Measurements from ENCODE around the gene GPR63. TPM values are rescaled to one million over a fixed set of nuclear protein-coding genes. Genes with fewer than 3 reads are reported as not detected.

The GPR63 gene
- total and polyA plus RNA-seq, 2 experiments from 2014 or later = 1.9 to 7.7 TPM

- Histone ChIP-seq H3K36me3 (replicated peaks; ENCODE audit: insufficient read depth, low read depth) (no peaks in the 10 kb centered on the region), H3K27ac (no peak overlapping the region), H3K79me2 (no peaks in the 10 kb centered on the region), H3K9me3 (ENCODE audit: low read depth) (no peaks in the 10 kb centered on the region), H3K9me2 (replicated peaks; ENCODE audit: insufficient read depth) (no peaks in the 10 kb centered on the region), H3K4me3 (no peak overlapping the region), H3K27me3 (no peaks in the 10 kb centered on the region), H3K4me2 (no peak overlapping the region), H2AFZ (no peak overlapping the region), H3K4me1 (ENCODE audit: insufficient read depth) (no peaks in the 10 kb centered on the region), H4K20me1 (ENCODE audit: insufficient read depth, poor library complexity, severe bottlenecking) (no peaks in the 10 kb centered on the region)
- DNase-seq (ENCODE audit: low spot score) = no peak
- no peak for TF ChIP-seq EZH2 (IDR thresholded peaks at IDR 0.05; ENCODE audit: borderline replicate concordance)
- no peak for TF ChIP-seq EZH2phosphoT487 (IDR thresholded peaks at IDR 0.05; ENCODE audit: low read depth, severe bottlenecking, unreplicated experiment)
- no peak for TF ChIP-seq CTCF (IDR thresholded peaks at IDR 0.05; ENCODE audit: poor library complexity)
- WGBS (ENCODE audit: low lambda C conversion rate, missing lambda C conversion rate) = 73% methylated on average over 2 of the region's 2 CpGs
Observed at GRCh38 chr6:96849615-96850014, 12.3 kb upstream of the GPR63 start.

GRCh38 chr6:96844530-96844929 lies 7.3 kb upstream of the GPR63 start:
- peaks cover 4% of the 10 kb centered on the region for H3K4me1 ChIP-seq (ENCODE audit: insufficient read depth)
- H3K9me3 ChIP-seq (ENCODE audit: low read depth) = no peaks in the 10 kb centered on the region
- no peaks in the 10 kb centered on the region for H4K20me1 ChIP-seq (ENCODE audit: insufficient read depth, poor library complexity, severe bottlenecking)
- no peak overlapping the region for H2AFZ ChIP-seq
- H3K4me3 ChIP-seq = no peak overlapping the region
- no peaks in the 10 kb centered on the region for H3K9me2 ChIP-seq (replicated peaks; ENCODE audit: insufficient read depth)
- DNase-seq (ENCODE audit: low spot score) = no peak
- no peaks in the 10 kb centered on the region for H3K27me3 ChIP-seq
- H3K4me2 ChIP-seq = no peak overlapping the region
- H3K27ac ChIP-seq = no peak overlapping the region
- no peaks in the 10 kb centered on the region for H3K79me2 ChIP-seq
- H3K36me3 ChIP-seq (replicated peaks; ENCODE audit: insufficient read depth, low read depth) = no peaks in the 10 kb centered on the region
- TF ChIP-seq EZH2 (IDR thresholded peaks at IDR 0.05; ENCODE audit: borderline replicate concordance) (no peak), EZH2phosphoT487 (IDR thresholded peaks at IDR 0.05; ENCODE audit: low read depth, severe bottlenecking, unreplicated experiment) (no peak), CTCF (IDR thresholded peaks at IDR 0.05; ENCODE audit: poor library complexity) (no peak)

- H2AFZ ChIP-seq = no peak overlapping the region
- no peaks in the 10 kb centered on the region for H3K36me3 ChIP-seq (replicated peaks; ENCODE audit: insufficient read depth, low read depth)
- no peak for TF ChIP-seq EZH2phosphoT487 (IDR thresholded peaks at IDR 0.05; ENCODE audit: low read depth, severe bottlenecking, unreplicated experiment)
- no peak for TF ChIP-seq EZH2 (IDR thresholded peaks at IDR 0.05; ENCODE audit: borderline replicate concordance)
- no peak for TF ChIP-seq CTCF (IDR thresholded peaks at IDR 0.05; ENCODE audit: poor library complexity)
- H3K9me2 ChIP-seq (replicated peaks; ENCODE audit: insufficient read depth) = no peaks in the 10 kb centered on the region
- H3K27ac ChIP-seq = no peak overlapping the region
- 35% methylated on average over 2 of the region's 2 CpGs for WGBS (ENCODE audit: low lambda C conversion rate, missing lambda C conversion rate)
- H3K4me2 ChIP-seq = no peak overlapping the region
- no peaks in the 10 kb centered on the region for H4K20me1 ChIP-seq (ENCODE audit: insufficient read depth, poor library complexity, severe bottlenecking)
- no peaks in the 10 kb centered on the region for H3K9me3 ChIP-seq (ENCODE audit: low read depth)
- H3K27me3 ChIP-seq = no peaks in the 10 kb centered on the region
- H3K79me2 ChIP-seq = no peaks in the 10 kb centered on the region
- no peak overlapping the region for H3K4me3 ChIP-seq
- peaks cover 4% of the 10 kb centered on the region for H3K4me1 ChIP-seq (ENCODE audit: insufficient read depth)
- no peak for DNase-seq (ENCODE audit: low spot score)
Observed at GRCh38 chr6:96841345-96841744, 4.1 kb upstream of the GPR63 start.

GRCh38 chr6:96836631-96837080 lies 621 bp downstream of the GPR63 start:
- DNase-seq (ENCODE audit: low spot score) = peak; percentile 25
- no peaks in the 10 kb centered on the region for H3K4me1 ChIP-seq (ENCODE audit: insufficient read depth)
- WGBS (ENCODE audit: low lambda C conversion rate, missing lambda C conversion rate) = under 1% methylated on average over 21 of the region's 27 CpGs
- peak overlapping the region; percentile 58 for H3K27ac ChIP-seq
- H2AFZ ChIP-seq = peak overlapping the region; percentile 66
- H3K9me2 ChIP-seq (replicated peaks; ENCODE audit: insufficient read depth) = no peaks in the 10 kb centered on the region
- H3K4me2 ChIP-seq = peak overlapping the region; percentile 92
- H4K20me1 ChIP-seq (ENCODE audit: insufficient read depth, poor library complexity, severe bottlenecking) = no peaks in the 10 kb centered on the region
- no peaks in the 10 kb centered on the region for H3K27me3 ChIP-seq
- TF ChIP-seq EZH2 (IDR thresholded peaks at IDR 0.05; ENCODE audit: borderline replicate concordance) = no peak
- TF ChIP-seq EZH2phosphoT487 (IDR thresholded peaks at IDR 0.05; ENCODE audit: low read depth, severe bottlenecking, unreplicated experiment) = no peak
- TF ChIP-seq CTCF (IDR thresholded peaks at IDR 0.05; ENCODE audit: poor library complexity) = no peak
- H3K9me3 ChIP-seq (ENCODE audit: low read depth) = no peaks in the 10 kb centered on the region
- peaks cover 43% of the 10 kb centered on the region for H3K79me2 ChIP-seq
- H3K4me3 ChIP-seq = peak overlapping the region; percentile 76
- H3K36me3 ChIP-seq (replicated peaks; ENCODE audit: insufficient read depth, low read depth) = no peaks in the 10 kb centered on the region

All from hepatocyte (in vitro differentiated cells).